Measurements from ENCODE around the gene ARHGAP6.

DNA sequence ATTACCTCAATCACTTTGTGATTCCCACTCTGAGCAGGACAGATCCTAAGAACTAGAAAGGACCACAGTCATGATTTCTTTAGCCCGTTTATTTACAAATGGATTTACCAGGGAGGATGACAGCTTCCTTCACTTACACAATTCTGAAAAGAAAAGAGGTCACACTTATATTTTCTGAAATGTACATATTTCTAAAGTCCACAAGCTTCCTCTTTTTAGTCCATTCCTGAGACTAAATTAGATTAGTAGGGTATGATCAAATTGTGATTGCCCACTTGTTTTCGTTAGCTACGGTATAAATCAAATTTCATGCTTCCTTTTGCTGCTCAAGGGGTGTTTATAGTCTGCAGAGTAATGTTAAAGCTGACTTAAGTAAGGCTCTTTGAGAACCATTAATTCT is 380.1 kb downstream of the ARHGAP6 start:
- TF ChIP-seq POLR2A (IDR thresholded peaks at IDR 0.05; ENCODE audit: low read depth, low read length) (no peak), POLR2AphosphoS5 (IDR thresholded peaks at IDR 0.05; ENCODE audit: low read depth, low read length) (no peak)

Data from GM12892 (cell line).